HG03025 (cell line): ENCODE data around the gene DKK2.
"Not testable (repeated sequence)": the region's sequence is repeated elsewhere in the genome, so short reads cannot be mapped to it uniquely, and the experiment has no call there.

Source experiments
- ATAC-seq: cut with Tn5 transposase; IDR thresholded peaks from one replicate; pipeline ENCODE4 v1.9.1; 2021; ENCODE audit warnings: mild to moderate bottlenecking, moderate library complexity; ENCODE audit not compliant: unreplicated experiment, low FRiP score

DKK2 gene

DNA sequence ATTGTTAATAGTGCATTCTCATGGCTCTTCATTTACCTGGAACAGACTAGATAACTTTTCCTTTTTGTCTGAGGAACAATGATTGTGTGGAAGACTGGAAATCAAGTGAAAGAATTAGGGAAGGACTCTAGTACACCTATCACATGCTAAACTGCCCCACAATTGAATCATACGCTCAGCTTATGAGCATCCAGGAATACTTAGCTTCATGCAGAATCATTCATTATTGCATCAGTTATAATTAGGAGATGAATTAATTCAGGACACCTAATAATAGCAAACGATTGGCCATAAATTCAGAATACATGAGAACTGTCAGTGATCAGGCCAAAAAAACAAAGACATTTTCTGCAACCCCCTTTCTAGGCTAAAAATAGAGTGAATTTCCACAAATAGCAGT lies 106.9 kb downstream of the DKK2 start:
- ATAC-seq: no peak

DNA sequence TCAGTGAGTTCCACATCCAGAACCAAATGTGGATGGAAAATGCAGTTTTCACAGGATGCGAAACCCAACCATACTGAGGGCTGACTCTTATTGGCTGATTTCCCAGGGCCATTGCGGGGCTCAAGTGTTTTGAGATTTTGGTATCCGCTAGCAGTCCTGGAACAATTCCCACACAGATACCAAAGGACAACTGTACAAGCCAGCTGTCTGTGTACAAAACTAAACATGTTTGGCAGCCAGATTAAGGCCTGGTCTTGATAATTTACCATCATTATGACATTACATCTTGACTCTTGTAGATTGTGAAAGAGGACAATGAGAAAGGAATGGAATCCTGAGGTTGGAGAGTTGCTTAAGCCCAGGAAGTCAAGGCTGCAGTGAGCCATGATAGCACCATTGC lies 121.9 kb downstream of the DKK2 start:
- ATAC-seq: no peak

- ATAC-seq: no peak
Observed at GRCh38 chr4:106909486-106910188, 126.5 kb downstream of the DKK2 start.

DNA sequence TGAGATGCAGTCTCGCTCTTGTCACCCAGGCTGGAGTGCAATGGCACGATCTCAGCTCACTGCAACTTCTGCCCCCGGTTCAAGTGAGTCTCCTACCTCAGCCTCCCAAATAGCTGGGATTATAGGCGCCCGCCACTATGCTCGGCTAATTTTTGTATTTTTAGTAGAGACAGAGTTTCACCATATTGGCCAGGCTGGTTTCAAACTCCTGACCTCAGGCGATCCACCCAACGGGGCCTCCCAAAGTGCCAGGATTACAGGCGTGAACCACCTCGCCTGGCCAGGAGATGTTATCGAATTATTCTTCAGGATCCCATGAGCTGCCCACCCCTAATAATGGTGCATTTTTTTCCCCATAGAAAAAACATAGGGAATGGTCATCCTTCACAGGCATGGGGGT lies 128.1 kb downstream of the DKK2 start:
- ATAC-seq: not testable (repeated sequence)

- no peak for ATAC-seq
Observed at GRCh38 chr4:106907216-106907615, 128.9 kb downstream of the DKK2 start.

- ATAC-seq: no peak
Observed at GRCh38 chr4:106906728-106907127, 129.4 kb downstream of the DKK2 start.

DNA sequence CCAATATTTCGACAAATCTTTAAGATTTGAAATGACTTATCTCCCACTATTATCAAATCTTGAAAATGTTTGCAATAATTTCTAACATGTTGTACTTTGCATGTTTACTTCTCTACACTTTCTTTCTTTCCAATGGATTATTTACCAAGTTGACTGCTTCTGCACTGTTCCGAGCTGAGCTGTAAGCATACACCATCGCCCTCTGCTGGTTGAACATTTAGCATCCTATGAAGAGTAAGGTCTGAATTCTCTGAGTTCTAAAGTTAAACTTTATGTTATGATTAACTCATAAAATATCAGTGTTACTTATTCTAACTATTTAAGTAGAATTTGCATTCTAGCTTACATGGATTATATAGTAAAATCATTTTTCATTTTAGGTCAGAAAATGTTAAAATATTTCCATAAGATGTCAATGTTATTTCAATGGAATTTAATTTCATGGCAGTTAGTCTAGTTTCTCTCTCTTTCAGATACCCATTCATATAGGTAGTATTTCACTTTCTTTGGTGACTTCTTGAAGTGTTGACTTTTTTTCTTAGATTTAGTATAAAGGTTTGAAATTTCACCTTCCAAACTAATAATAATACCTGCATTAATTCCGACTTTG lies 137.4 kb downstream of the DKK2 start:
- peak; percentile 74 for ATAC-seq

GRCh38 chr4:106893903-106894302 lies 142.2 kb downstream of the DKK2 start:
- no peak for ATAC-seq

DNA sequence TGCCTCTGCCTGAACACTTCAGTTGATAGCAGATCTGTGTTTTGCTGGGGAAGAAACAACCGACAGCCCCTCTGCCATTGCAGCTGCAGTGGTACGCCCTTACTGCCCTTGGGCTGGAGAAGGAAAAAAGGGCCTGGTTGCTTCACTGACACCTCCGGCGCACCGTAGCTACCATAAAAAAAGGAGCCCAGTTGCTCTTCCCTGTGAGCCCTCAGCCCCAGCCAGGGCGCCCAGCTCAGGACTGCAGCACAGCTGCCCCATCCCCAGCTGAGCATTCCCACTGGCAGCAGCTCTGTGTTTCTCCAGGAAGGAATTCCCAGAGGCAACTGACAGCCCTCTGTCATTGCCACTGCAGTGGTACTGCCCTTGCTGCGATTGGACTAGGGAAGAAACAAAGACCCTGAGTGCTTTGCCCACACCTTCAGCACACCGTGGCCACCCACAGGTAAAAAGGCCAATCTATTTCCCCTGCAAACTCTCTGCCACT lies 142.7 kb downstream of the DKK2 start:
- ATAC-seq: no peak

GRCh38 chr4:106892786-106893185 lies 143.3 kb downstream of the DKK2 start:
- no peak for ATAC-seq

DNA sequence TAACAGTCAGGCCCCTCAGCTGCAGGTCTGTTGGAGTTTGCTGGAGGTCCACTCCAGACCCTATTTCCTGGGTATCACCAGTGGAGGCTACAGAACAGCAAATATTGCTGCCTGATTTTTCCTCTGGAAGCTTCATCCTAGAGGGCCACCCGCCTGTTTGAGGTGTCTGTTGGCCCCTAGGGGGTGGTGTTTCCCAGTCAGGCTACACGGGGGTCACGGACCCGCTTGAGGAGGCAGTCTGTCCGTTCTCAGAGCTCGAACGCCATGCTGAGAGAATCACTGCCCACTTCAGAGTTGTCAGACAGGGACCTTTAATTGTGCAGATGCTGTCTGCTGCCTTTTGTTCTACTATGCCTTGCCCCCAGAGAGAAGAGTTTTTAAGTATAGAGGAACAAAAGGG lies 160.8 kb downstream of the DKK2 start:
- ATAC-seq: no peak
